ENCODE results near the gene ISCA1.
A peak's percentile ranks its signal among the peaks of the same experiment; 100 is the strongest.

Gene ISCA1

DNA sequence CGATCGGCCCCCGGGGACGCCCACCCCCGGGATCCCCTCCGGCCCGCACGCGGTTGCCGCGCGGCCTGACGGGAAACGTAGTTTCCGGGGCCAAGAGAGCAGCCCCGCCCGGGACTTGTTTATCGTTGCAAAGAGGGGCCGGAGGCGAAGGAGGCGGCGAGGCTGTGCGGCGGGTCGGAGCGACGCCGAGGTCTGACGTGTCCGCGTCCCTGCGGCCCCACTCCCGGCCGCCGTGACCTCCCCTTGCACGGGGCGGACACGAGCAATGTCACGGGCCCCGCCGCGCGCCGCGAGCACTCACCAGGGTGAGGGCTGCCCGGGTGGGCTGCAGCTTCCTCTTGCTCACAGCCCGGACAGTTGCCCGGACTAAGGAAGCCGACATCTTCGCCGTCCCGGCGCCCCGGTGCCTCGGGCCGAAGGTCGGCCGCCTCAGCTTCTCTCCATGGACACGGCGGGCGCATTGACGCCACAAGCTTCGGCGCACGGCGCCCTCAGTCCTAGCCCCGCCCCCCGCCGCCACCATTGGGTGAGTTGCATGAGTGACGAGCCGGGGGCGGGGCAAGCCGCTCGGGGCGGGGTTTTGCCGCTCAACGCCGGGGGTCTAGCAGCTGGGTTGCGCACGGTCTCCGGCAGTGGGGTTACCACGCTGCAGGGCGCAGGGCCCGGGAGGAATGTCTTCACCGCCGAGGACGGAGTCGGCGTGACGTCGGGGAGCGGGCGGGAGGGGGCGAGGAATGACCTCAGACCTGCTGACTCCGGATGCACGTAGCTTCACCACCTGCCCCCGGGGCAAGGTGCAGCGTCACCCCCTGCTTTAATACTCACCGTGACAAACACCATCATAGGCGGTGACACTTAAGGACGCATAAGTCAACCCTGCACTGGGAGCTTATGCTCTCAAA is at the start of gene ISCA1 (continued):
- no peak for TF ChIP-seq ZNF707 (tag by site-specific recombination; IDR thresholded peaks at IDR 0.05)
- TF ChIP-seq ZNF211 (tag by site-specific recombination; IDR thresholded peaks at IDR 0.05; ENCODE audit: low read depth), result no peak
- peak; percentile 66; the same call in 1 of the 2 replicates for TF ChIP-seq KLF9 (tag by site-specific recombination; IDR thresholded peaks at IDR 0.05; ENCODE audit: low read depth)
- TF ChIP-seq YY1 (tag by site-specific recombination; IDR thresholded peaks at IDR 0.05), result peak; percentile 59; the same call in 1 of the 2 replicates
- no peak for TF ChIP-seq SCRT2 (tag by site-specific recombination; IDR thresholded peaks at IDR 0.05)
- no peak for TF ChIP-seq PRDM1 (tag by site-specific recombination; IDR thresholded peaks at IDR 0.05)
- TF ChIP-seq, protein P1, sequence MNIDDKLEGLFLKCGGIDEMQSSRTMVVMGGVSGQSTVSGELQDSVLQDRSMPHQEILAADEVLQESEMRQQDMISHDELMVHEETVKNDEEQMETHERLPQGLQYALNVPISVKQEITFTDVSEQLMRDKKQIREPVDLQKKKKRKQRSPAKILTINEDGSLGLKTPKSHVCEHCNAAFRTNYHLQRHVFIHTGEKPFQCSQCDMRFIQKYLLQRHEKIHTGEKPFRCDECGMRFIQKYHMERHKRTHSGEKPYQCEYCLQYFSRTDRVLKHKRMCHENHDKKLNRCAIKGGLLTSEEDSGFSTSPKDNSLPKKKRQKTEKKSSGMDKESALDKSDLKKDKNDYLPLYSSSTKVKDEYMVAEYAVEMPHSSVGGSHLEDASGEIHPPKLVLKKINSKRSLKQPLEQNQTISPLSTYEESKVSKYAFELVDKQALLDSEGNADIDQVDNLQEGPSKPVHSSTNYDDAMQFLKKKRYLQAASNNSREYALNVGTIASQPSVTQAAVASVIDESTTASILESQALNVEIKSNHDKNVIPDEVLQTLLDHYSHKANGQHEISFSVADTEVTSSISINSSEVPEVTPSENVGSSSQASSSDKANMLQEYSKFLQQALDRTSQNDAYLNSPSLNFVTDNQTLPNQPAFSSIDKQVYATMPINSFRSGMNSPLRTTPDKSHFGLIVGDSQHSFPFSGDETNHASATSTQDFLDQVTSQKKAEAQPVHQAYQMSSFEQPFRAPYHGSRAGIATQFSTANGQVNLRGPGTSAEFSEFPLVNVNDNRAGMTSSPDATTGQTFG (tag by site-specific recombination; IDR thresholded peaks at IDR 0.05; ENCODE audit: borderline replicate concordance), result no peak
- peak; percentile 62; the same call in 1 of the 2 replicates for TF ChIP-seq KLF7 (tag by site-specific recombination; IDR thresholded peaks at IDR 0.05; ENCODE audit: borderline replicate concordance)
- no peak for TF ChIP-seq ZNF175 (tag by site-specific recombination; IDR thresholded peaks at IDR 0.05)
- no peak for TF ChIP-seq TRIM28 (IDR thresholded peaks at IDR 0.05; ENCODE audit: borderline replicate concordance, low read length)
- peak; percentile 86 for TF ChIP-seq ZNF366 (tag by site-specific recombination; conservative IDR thresholded peaks at IDR 0.05)
- 0 out of 2 replicates have a peak, but pooled peaks have one; percentile 13 for TF ChIP-seq ZNF664 (tag by site-specific recombination; IDR thresholded peaks at IDR 0.05)
- no peak for TF ChIP-seq ZNF560 (tag by site-specific recombination; IDR thresholded peaks at IDR 0.05; ENCODE audit: borderline replicate concordance)
- TF ChIP-seq ZNF324 (tag by site-specific recombination; IDR thresholded peaks at IDR 0.05), result peak; percentile 45; the same call in 1 of the 2 replicates
- no peak for TF ChIP-seq ZNF548 (tag by site-specific recombination; IDR thresholded peaks at IDR 0.05)
- TF ChIP-seq ZNF473 (tag by site-specific recombination; IDR thresholded peaks at IDR 0.05), result no peak
- TF ChIP-seq, protein P2, sequence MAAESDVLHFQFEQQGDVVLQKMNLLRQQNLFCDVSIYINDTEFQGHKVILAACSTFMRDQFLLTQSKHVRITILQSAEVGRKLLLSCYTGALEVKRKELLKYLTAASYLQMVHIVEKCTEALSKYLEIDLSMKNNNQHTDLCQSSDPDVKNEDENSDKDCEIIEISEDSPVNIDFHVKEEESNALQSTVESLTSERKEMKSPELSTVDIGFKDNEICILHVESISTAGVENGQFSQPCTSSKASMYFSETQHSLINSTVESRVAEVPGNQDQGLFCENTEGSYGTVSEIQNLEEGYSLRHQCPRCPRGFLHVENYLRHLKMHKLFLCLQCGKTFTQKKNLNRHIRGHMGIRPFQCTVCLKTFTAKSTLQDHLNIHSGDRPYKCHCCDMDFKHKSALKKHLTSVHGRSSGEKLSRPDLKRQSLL (tag by site-specific recombination; IDR thresholded peaks at IDR 0.05), result no peak
- peak; percentile 73; the same call in 1 of the 2 replicates for TF ChIP-seq ZNF558 (tag by site-specific recombination; IDR thresholded peaks at IDR 0.05)
- TF ChIP-seq ZBTB20 (tag by site-specific recombination; IDR thresholded peaks at IDR 0.05), result peak; percentile 89
- TF ChIP-seq, protein P3, sequence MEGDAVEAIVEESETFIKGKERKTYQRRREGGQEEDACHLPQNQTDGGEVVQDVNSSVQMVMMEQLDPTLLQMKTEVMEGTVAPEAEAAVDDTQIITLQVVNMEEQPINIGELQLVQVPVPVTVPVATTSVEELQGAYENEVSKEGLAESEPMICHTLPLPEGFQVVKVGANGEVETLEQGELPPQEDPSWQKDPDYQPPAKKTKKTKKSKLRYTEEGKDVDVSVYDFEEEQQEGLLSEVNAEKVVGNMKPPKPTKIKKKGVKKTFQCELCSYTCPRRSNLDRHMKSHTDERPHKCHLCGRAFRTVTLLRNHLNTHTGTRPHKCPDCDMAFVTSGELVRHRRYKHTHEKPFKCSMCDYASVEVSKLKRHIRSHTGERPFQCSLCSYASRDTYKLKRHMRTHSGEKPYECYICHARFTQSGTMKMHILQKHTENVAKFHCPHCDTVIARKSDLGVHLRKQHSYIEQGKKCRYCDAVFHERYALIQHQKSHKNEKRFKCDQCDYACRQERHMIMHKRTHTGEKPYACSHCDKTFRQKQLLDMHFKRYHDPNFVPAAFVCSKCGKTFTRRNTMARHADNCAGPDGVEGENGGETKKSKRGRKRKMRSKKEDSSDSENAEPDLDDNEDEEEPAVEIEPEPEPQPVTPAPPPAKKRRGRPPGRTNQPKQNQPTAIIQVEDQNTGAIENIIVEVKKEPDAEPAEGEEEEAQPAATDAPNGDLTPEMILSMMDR (tag by site-specific recombination; IDR thresholded peaks at IDR 0.05), result no peak; the same call in 1 of the 2 replicates
- TF ChIP-seq ZNF16 (tag by site-specific recombination; IDR thresholded peaks at IDR 0.05; ENCODE audit: low read depth), result no peak
- TF ChIP-seq SETDB1 (IDR thresholded peaks at IDR 0.05; ENCODE audit: insufficient read length, low read length), result no peak
- TF ChIP-seq, protein P4, sequence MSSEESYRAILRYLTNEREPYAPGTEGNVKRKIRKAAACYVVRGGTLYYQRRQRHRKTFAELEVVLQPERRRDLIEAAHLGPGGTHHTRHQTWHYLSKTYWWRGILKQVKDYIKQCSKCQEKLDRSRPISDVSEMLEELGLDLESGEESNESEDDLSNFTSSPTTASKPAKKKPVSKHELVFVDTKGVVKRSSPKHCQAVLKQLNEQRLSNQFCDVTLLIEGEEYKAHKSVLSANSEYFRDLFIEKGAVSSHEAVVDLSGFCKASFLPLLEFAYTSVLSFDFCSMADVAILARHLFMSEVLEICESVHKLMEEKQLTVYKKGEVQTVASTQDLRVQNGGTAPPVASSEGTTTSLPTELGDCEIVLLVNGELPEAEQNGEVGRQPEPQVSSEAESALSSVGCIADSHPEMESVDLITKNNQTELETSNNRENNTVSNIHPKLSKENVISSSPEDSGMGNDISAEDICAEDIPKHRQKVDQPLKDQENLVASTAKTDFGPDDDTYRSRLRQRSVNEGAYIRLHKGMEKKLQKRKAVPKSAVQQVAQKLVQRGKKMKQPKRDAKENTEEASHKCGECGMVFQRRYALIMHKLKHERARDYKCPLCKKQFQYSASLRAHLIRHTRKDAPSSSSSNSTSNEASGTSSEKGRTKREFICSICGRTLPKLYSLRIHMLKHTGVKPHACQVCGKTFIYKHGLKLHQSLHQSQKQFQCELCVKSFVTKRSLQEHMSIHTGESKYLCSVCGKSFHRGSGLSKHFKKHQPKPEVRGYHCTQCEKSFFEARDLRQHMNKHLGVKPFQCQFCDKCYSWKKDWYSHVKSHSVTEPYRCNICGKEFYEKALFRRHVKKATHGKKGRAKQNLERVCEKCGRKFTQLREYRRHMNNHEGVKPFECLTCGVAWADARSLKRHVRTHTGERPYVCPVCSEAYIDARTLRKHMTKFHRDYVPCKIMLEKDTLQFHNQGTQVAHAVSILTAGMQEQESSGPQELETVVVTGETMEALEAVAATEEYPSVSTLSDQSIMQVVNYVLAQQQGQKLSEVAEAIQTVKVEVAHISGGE (tag by site-specific recombination; conservative IDR thresholded peaks at IDR 0.05; ENCODE audit: low read depth), result peak; percentile 86; the same call in 1 of the 2 replicates
- TF ChIP-seq ZNF623 (tag by site-specific recombination; IDR thresholded peaks at IDR 0.05), result peak; percentile 29; the same call in 1 of the 2 replicates
- TF ChIP-seq KLF1 (tag by site-specific recombination; IDR thresholded peaks at IDR 0.05), result peak; percentile 82
- no peak for TF ChIP-seq ZNF138 (tag by site-specific recombination; IDR thresholded peaks at IDR 0.05; ENCODE audit: borderline replicate concordance)
- no peak for TF ChIP-seq ZNF600 (tag by site-specific recombination; IDR thresholded peaks at IDR 0.05)
- TF ChIP-seq, protein P5, sequence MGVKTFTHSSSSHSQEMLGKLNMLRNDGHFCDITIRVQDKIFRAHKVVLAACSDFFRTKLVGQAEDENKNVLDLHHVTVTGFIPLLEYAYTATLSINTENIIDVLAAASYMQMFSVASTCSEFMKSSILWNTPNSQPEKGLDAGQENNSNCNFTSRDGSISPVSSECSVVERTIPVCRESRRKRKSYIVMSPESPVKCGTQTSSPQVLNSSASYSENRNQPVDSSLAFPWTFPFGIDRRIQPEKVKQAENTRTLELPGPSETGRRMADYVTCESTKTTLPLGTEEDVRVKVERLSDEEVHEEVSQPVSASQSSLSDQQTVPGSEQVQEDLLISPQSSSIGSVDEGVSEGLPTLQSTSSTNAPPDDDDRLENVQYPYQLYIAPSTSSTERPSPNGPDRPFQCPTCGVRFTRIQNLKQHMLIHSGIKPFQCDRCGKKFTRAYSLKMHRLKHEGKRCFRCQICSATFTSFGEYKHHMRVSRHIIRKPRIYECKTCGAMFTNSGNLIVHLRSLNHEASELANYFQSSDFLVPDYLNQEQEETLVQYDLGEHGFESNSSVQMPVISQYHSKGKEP (tag by site-specific recombination; IDR thresholded peaks at IDR 0.05), result 0 out of 2 replicates have a peak, but pooled peaks have one; percentile 43
- TF ChIP-seq ZSCAN23 (tag by site-specific recombination; IDR thresholded peaks at IDR 0.05), result peak; percentile 88
